ENCODE measurements around the gene GPC6.

DNA sequence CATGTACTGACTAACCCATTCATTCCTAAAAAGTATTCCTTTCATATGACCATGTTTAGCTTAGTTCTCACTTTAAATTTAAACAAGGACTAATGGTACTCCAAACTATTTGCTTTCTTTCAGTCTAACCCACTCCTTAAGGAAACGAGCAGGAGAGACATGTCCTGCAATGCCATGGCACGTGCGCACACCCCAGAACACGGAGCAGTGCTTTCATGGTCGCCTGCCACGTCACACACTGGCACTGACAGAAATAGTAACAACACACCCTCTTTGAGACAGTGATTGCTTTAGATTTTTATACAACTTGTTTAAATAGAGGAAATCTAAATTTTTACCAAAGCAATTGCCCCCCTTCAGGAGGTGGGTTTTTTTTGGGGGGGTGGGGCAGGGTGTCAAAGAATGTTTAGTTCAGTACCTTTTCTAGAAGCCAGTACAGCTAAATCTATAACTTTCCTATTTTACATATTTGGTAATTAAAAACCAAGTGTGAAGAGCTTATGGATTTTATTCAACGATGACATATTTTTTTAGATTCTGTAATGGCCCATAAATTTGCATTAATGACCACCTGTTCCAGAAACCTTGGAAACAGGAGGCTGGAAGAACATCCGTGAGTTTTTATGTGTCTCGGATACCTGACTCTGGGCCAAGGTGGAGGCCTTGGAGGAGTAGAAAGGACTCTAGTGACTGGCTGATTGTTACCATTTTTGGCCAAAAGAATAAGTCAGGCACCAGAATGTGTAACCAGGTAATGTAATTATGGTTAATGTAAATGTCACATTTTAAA, 1005.7 kb downstream of the GPC6 start:
- TF ChIP-seq, protein P1, sequence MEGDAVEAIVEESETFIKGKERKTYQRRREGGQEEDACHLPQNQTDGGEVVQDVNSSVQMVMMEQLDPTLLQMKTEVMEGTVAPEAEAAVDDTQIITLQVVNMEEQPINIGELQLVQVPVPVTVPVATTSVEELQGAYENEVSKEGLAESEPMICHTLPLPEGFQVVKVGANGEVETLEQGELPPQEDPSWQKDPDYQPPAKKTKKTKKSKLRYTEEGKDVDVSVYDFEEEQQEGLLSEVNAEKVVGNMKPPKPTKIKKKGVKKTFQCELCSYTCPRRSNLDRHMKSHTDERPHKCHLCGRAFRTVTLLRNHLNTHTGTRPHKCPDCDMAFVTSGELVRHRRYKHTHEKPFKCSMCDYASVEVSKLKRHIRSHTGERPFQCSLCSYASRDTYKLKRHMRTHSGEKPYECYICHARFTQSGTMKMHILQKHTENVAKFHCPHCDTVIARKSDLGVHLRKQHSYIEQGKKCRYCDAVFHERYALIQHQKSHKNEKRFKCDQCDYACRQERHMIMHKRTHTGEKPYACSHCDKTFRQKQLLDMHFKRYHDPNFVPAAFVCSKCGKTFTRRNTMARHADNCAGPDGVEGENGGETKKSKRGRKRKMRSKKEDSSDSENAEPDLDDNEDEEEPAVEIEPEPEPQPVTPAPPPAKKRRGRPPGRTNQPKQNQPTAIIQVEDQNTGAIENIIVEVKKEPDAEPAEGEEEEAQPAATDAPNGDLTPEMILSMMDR (IDR thresholded peaks at IDR 0.05; ENCODE audit: low read length) = no peak
- TF ChIP-seq EZH2 (optimal IDR thresholded peaks at IDR 0.05; ENCODE audit: low read depth, low read length) = no peak
- no peak for TF ChIP-seq EZH2phosphoT487 (IDR thresholded peaks at IDR 0.05; ENCODE audit: low read length)
